ENCODE measurements around the gene ANKRD49.

- TF ChIP-seq, protein P1, sequence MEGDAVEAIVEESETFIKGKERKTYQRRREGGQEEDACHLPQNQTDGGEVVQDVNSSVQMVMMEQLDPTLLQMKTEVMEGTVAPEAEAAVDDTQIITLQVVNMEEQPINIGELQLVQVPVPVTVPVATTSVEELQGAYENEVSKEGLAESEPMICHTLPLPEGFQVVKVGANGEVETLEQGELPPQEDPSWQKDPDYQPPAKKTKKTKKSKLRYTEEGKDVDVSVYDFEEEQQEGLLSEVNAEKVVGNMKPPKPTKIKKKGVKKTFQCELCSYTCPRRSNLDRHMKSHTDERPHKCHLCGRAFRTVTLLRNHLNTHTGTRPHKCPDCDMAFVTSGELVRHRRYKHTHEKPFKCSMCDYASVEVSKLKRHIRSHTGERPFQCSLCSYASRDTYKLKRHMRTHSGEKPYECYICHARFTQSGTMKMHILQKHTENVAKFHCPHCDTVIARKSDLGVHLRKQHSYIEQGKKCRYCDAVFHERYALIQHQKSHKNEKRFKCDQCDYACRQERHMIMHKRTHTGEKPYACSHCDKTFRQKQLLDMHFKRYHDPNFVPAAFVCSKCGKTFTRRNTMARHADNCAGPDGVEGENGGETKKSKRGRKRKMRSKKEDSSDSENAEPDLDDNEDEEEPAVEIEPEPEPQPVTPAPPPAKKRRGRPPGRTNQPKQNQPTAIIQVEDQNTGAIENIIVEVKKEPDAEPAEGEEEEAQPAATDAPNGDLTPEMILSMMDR (IDR thresholded peaks at IDR 0.05): no peak
- TF ChIP-seq POLR2A (IDR thresholded peaks at IDR 0.05): no peak
These were observed 40.2 kb downstream of the ANKRD49 start for GRCh38 chr11:94533696-94534630.
